ENCODE data around the gene KIAA0825.

GRCh38 chr5:94184870-94185269 is 433.5 kb downstream of the KIAA0825 start:
- TF ChIP-seq CTCF (IDR thresholded peaks at IDR 0.05) (no peak), POLR2A (IDR thresholded peaks at IDR 0.05) (no peak)
